H9 (cell line): ENCODE results near the gene SNAP25. TPM values are rescaled to one million over a fixed set of nuclear protein-coding genes. Genes with fewer than 3 reads are reported as not detected.

Source experiments
- DNase-seq: peaks from one replicate; pipeline ENCODE4 v3.0.0-alpha.2; 2017
- H2AFZ ChIP-seq: one replicate; pipeline ENCODE4 v1.6.1; 2013; ENCODE audit warnings: mild to moderate bottlenecking, low read length, control low read depth, moderate library complexity
- H2AK5ac ChIP-seq: 2 replicates; pipeline ENCODE4 v1.6.1; 2013; ENCODE audit warnings: low read length, control low read depth, mixed read lengths; ENCODE audit not compliant: insufficient read length
- H2BK120ac ChIP-seq: one replicate; pipeline ENCODE4 v1.6.1; 2013; ENCODE audit warnings: low read depth, mild to moderate bottlenecking, low read length, control low read depth, inconsistent platforms; ENCODE audit not compliant: poor library complexity, severe bottlenecking
- H2BK12ac ChIP-seq: 2 replicates; pipeline ENCODE4 v1.6.1; 2013; ENCODE audit warnings: low read length, control low read depth, mixed read lengths, low read depth; ENCODE audit not compliant: insufficient read length
- H2BK15ac ChIP-seq: 2 replicates; pipeline ENCODE4 v1.6.1; 2013; ENCODE audit warnings: low read depth, low read length, control low read depth
- H2BK20ac ChIP-seq: one replicate; pipeline ENCODE4 v1.6.1; 2013; ENCODE audit warnings: low read depth, mild to moderate bottlenecking, low read length, control low read depth, inconsistent platforms; ENCODE audit not compliant: poor library complexity, severe bottlenecking
- H2BK5ac ChIP-seq: 2 replicates; pipeline ENCODE4 v1.6.1; 2013; ENCODE audit warnings: low read length, control low read depth, mixed read lengths; ENCODE audit not compliant: insufficient read length
- H3K14ac ChIP-seq: 2 replicates; pipeline ENCODE4 v1.6.1; 2013; ENCODE audit warnings: low read length, control low read depth; ENCODE audit not compliant: insufficient read depth
- H3K18ac ChIP-seq: 2 replicates; pipeline ENCODE4 v1.6.1; 2013; ENCODE audit warnings: low read depth, mild to moderate bottlenecking, mixed read lengths, low read length, control low read depth; ENCODE audit not compliant: insufficient read length
- H3K23ac ChIP-seq: 2 replicates; pipeline ENCODE4 v1.6.1; 2013; ENCODE audit warnings: low read length, control low read depth, mixed read lengths, low read depth; ENCODE audit not compliant: insufficient read length
- H3K23me2 ChIP-seq: 2 replicates; pipeline ENCODE4 v1.6.1; 2013; ENCODE audit warnings: low read depth, mild to moderate bottlenecking, mixed read lengths, low read length, control low read depth; ENCODE audit not compliant: insufficient read length, poor library complexity, severe bottlenecking
- H3K27ac ChIP-seq: 2 replicates; pipeline ENCODE4 v1.5.1; 2013; ENCODE audit warnings: low read length, control low read depth, mixed read lengths, low read depth; ENCODE audit not compliant: insufficient read length
- H3K27me3 ChIP-seq: 2 replicates; pipeline ENCODE4 v1.6.1; 2013; ENCODE audit warnings: low read length, control low read depth, inconsistent platforms; ENCODE audit not compliant: insufficient read depth
- H3K4ac ChIP-seq: 2 replicates; pipeline ENCODE4 v1.6.1; 2013; ENCODE audit warnings: low read depth, mild to moderate bottlenecking, control low read depth, inconsistent platforms, low read length, moderate library complexity
- H3K4me1 ChIP-seq: 2 replicates; pipeline ENCODE4 v1.6.1; 2013; ENCODE audit warnings: low read length, control low read depth, inconsistent platforms; ENCODE audit not compliant: insufficient read depth
- H3K4me2 ChIP-seq: 2 replicates; pipeline ENCODE4 v1.6.1; 2013; ENCODE audit warnings: low read length, control low read depth, mixed read lengths; ENCODE audit not compliant: insufficient read length, insufficient read depth
- H3K56ac ChIP-seq: 2 replicates; pipeline ENCODE4 v1.6.1; 2013; ENCODE audit warnings: low read depth, mild to moderate bottlenecking, mixed read lengths, low read length, control low read depth; ENCODE audit not compliant: insufficient read length
- H3K79me1 ChIP-seq: 2 replicates; pipeline ENCODE4 v1.6.1; 2013; ENCODE audit warnings: low read depth, mild to moderate bottlenecking, moderate library complexity, low read length, control low read depth, inconsistent platforms; ENCODE audit not compliant: insufficient read depth, poor library complexity, severe bottlenecking
- H3K79me2 ChIP-seq: 2 replicates; pipeline ENCODE4 v1.6.1; 2013; ENCODE audit warnings: low read length, control low read depth, inconsistent platforms; ENCODE audit not compliant: insufficient read depth
- H3K9ac ChIP-seq: 2 replicates; pipeline ENCODE4 v1.6.1; 2013; ENCODE audit warnings: low read length, control low read depth, mixed read lengths; ENCODE audit not compliant: insufficient read length; ENCODE audit errors: extremely low read depth
- H3K9me3 ChIP-seq: one replicate; pipeline ENCODE4 v1.6.1; 2013; ENCODE audit warnings: low read depth, low read length, inconsistent platforms; ENCODE audit not compliant: control insufficient read depth
- H3T11ph ChIP-seq: one replicate; pipeline ENCODE4 v1.6.1; 2013; ENCODE audit warnings: mild to moderate bottlenecking, low read length, control low read depth, inconsistent platforms
- H4K20me1 ChIP-seq: one replicate; pipeline ENCODE4 v1.6.1; 2013; ENCODE audit not compliant: control insufficient read depth, insufficient read length, insufficient read depth
- H4K5ac ChIP-seq: 2 replicates; pipeline ENCODE4 v1.6.1; 2013; ENCODE audit warnings: low read depth, mild to moderate bottlenecking, mixed read lengths, low read length, control low read depth; ENCODE audit not compliant: insufficient read length
- H4K8ac ChIP-seq: replicated peaks from 2 replicates; pipeline ENCODE4 v1.6.1; 2013; ENCODE audit warnings: low read length, control low read depth, mixed read lengths, low read depth; ENCODE audit not compliant: insufficient read length
- H4K91ac ChIP-seq: 2 replicates; pipeline ENCODE4 v1.6.1; 2013; ENCODE audit warnings: low read depth, mild to moderate bottlenecking, moderate library complexity, mixed read lengths, low read length, control low read depth; ENCODE audit not compliant: insufficient read length
- H3K27ac Mint-ChIP-seq, 3 experiments: 2 replicates in 2 of 3; 3 replicates in 1 of 3; pipeline ENCODE4 v1.8.0; 2020 to 2021; ENCODE audit warnings: mixed read lengths in 3 of 3, mild to moderate bottlenecking in 1 of 3, moderate library complexity in 1 of 3
- H3K27me3 Mint-ChIP-seq: 2 replicates; pipeline ENCODE4 v1.8.0; 2021; ENCODE audit warnings: low read depth, mild to moderate bottlenecking, moderate library complexity, mixed read lengths
- H3K36me3 Mint-ChIP-seq, 3 experiments: 2 replicates in 2 of 3; 3 replicates in 1 of 3; pipeline ENCODE4 v1.8.0; 2020 to 2021; ENCODE audit warnings: low read depth in 3 of 3, mixed read lengths in 3 of 3; ENCODE audit not compliant: insufficient read depth in 1 of 3
- H3K4me1 Mint-ChIP-seq, 2 experiments: 2 replicates each; pipeline ENCODE4 v1.8.0; 2020; ENCODE audit warnings: mixed read lengths in 2 of 2
- H3K4me3 Mint-ChIP-seq, 2 experiments: 2 replicates in 1 of 2; 3 replicates in 1 of 2; pipeline ENCODE4 v1.8.0; 2020 to 2021; ENCODE audit warnings: mild to moderate bottlenecking in 2 of 2, mixed read lengths in 2 of 2, moderate library complexity in 1 of 2
- H3K9me3 Mint-ChIP-seq, 2 experiments: 2 replicates in 1 of 2; 3 replicates in 1 of 2; pipeline ENCODE4 v1.8.0; 2020; ENCODE audit warnings: mild to moderate bottlenecking in 2 of 2, mixed read lengths in 2 of 2, moderate library complexity in 1 of 2
- CTCF ChIP-seq: fragments of 200-600 bp; sonication (generic); conservative IDR thresholded peaks from 3 replicates; pipeline ENCODE4 v1.8.0; 2021; ENCODE audit warnings: antibody characterized with exemption, mild to moderate bottlenecking
- WGBS: extraction: QIAGEN DNeasy Blood & Tissue Kit; methylation state at CpG from one replicate; pipeline ENCODE4 v1.1.7; 2013; ENCODE audit warnings: missing lambda C conversion rate, low lambda C conversion rate, mixed read lengths; ENCODE audit not compliant: insufficient read length; ENCODE audit errors: extremely low coverage; 5-methylcytosine and 5-hydroxymethylcytosine counted together
- total RNA-seq: library from RNA; stranded (reverse); gene quantifications from 2 replicates; pipeline ENCODE4 v1.2.1, GENCODE V29; 2021

SNAP25 gene
- total RNA-seq, 1 experiment from 2014 or later = 0.13 TPM

- TF ChIP-seq CTCF = no peak
- no CpG with 5 or more reads among the region's 1 CpG for WGBS
- peaks cover 22% of the 10 kb centered on the region in 2 experiments for H3K4me1 Mint-ChIP-seq
Observed at GRCh38 chr20:10356628-10357027, 138.0 kb downstream of the SNAP25 start.

More at GRCh38 chr20:10356628-10357027, 138.0 kb downstream of the SNAP25 start:
- no peaks in the 10 kb centered on the region for H3K79me1 ChIP-seq
- no peaks in the 10 kb centered on the region for H3K9me3 ChIP-seq
- H4K91ac ChIP-seq = no peak overlapping the region
- no peaks in the 10 kb centered on the region for H3K27me3 ChIP-seq
- peaks cover 2% of the 10 kb centered on the region; the same call in 1 of the 2 replicates for H3K4me1 ChIP-seq
- no peak overlapping the region for H3K18ac ChIP-seq
- H2BK12ac ChIP-seq = no peak overlapping the region
- no peaks in the 10 kb centered on the region for H3K79me2 ChIP-seq
- no peak for DNase-seq
- Mint-ChIP-seq H3K4me3 (no peak overlapping the region), H3K27ac (no peak overlapping the region), H3K9me3 (no peaks in the 10 kb centered on the region), H3K36me3 (no peaks in the 10 kb centered on the region), H3K27me3 (no peaks in the 10 kb centered on the region)
- no peaks in the 10 kb centered on the region for H4K20me1 ChIP-seq
- no peak overlapping the region for H3K14ac ChIP-seq
- H2AFZ ChIP-seq = no peak overlapping the region
- no peak overlapping the region for H3K23ac ChIP-seq
- no peak overlapping the region for H3T11ph ChIP-seq
- no peak overlapping the region for H4K8ac ChIP-seq
- H4K5ac ChIP-seq = no peak overlapping the region
- no peak overlapping the region for H2BK120ac ChIP-seq
- H2BK15ac ChIP-seq = no peak overlapping the region
- no peak overlapping the region for H3K4me2 ChIP-seq
- H2AK5ac ChIP-seq = no peak overlapping the region
- H3K9ac ChIP-seq = no peak overlapping the region
- no peak overlapping the region for H2BK20ac ChIP-seq
- no peak overlapping the region for H3K4ac ChIP-seq
- no peak overlapping the region for H3K56ac ChIP-seq
- H2BK5ac ChIP-seq = no peak overlapping the region
- no peak overlapping the region for H3K27ac ChIP-seq
- H3K23me2 ChIP-seq = no peaks in the 10 kb centered on the region

Other genes starting within 250 kb of the SNAP25 start
- 8.3 and 9.7 TPM in 2 replicates for gene ANKEF1, start 183.8 kb upstream of the SNAP25 start, total RNA-seq
- 10.6 and 11.6 TPM in 2 replicates for gene MKKS, start 215.4 kb downstream of the SNAP25 start, total RNA-seq
- gene SLX4IP, start 216.5 kb downstream of the SNAP25 start, total RNA-seq = 7.1 and 7.9 TPM in 2 replicates